Endothelial cell (in vitro differentiated cells): ENCODE results near the gene SPIRE1. TPM values are rescaled to one million over a fixed set of nuclear protein-coding genes. Genes with fewer than 3 reads are reported as not detected.

ENCODE experiments used
- DNase-seq: peaks from one replicate; pipeline ENCODE4 v3.0.0; 2021; ENCODE audit warnings: low spot score
- H3K27ac Mint-ChIP-seq: one replicate; pipeline ENCODE4 v1.8.0; 2021; ENCODE audit warnings: mixed read lengths, inconsistent platforms; ENCODE audit not compliant: unreplicated experiment
- H3K27me3 Mint-ChIP-seq: one replicate; pipeline ENCODE4 v1.8.0; 2021; ENCODE audit warnings: mild to moderate bottlenecking, moderate library complexity, mixed read lengths, inconsistent platforms; ENCODE audit not compliant: unreplicated experiment
- H3K36me3 Mint-ChIP-seq: one replicate; pipeline ENCODE4 v1.8.0; 2021; ENCODE audit warnings: mild to moderate bottlenecking, low read depth, mixed read lengths, inconsistent platforms; ENCODE audit not compliant: unreplicated experiment
- H3K4me1 Mint-ChIP-seq: one replicate; pipeline ENCODE4 v1.8.0; 2021; ENCODE audit warnings: mild to moderate bottlenecking, mixed read lengths, inconsistent platforms; ENCODE audit not compliant: unreplicated experiment
- H3K4me3 Mint-ChIP-seq: one replicate; pipeline ENCODE4 v1.8.0; 2021; ENCODE audit warnings: mild to moderate bottlenecking, mixed read lengths, inconsistent platforms; ENCODE audit not compliant: unreplicated experiment
- H3K9me3 Mint-ChIP-seq: one replicate; pipeline ENCODE4 v1.8.0; 2021; ENCODE audit warnings: mixed read lengths, inconsistent platforms; ENCODE audit not compliant: unreplicated experiment
- total RNA-seq: library from RNA; stranded (reverse); fragmentation: NEBNext Ultra II Directional; extraction: Animal tissue kit (Norgen Biotek cat#: 25700); gene quantifications from one replicate; pipeline ENCODE4 v1.2.1, GENCODE V29; 2021; ENCODE audit not compliant: unreplicated experiment
- TF ChIP-seq, protein P1 (sequence below): fragments of 200-600 bp; sonication (generic); IDR thresholded peaks from one replicate; pipeline ENCODE4 v1.5.0; 2021; ENCODE audit warnings: antibody characterized with exemption; ENCODE audit not compliant: unreplicated experiment

The SPIRE1 gene
- total RNA-seq, 1 donor from 2014 or later, result 31.3 TPM

DNA sequence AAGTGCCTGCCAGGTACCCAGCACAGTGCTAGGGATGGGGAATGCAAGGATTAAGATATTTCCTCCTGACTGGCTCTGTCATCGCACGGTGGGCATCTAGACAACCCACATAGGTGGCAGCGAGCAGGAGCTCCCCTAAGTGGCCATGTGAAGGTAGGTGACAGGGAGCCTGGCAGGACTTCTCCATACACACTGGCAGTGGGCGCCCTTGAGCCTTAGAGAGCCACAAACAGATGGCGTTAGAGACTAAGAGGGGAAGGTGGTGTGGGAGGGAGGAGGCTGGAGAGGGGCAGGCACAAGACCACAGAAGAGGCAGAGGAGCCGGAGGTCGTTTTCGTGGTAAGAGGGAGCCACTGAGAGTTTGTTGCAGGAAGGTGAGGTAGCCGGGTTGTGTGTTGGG lies 235.0 kb downstream of the SPIRE1 start:
- TF ChIP-seq, protein P1, sequence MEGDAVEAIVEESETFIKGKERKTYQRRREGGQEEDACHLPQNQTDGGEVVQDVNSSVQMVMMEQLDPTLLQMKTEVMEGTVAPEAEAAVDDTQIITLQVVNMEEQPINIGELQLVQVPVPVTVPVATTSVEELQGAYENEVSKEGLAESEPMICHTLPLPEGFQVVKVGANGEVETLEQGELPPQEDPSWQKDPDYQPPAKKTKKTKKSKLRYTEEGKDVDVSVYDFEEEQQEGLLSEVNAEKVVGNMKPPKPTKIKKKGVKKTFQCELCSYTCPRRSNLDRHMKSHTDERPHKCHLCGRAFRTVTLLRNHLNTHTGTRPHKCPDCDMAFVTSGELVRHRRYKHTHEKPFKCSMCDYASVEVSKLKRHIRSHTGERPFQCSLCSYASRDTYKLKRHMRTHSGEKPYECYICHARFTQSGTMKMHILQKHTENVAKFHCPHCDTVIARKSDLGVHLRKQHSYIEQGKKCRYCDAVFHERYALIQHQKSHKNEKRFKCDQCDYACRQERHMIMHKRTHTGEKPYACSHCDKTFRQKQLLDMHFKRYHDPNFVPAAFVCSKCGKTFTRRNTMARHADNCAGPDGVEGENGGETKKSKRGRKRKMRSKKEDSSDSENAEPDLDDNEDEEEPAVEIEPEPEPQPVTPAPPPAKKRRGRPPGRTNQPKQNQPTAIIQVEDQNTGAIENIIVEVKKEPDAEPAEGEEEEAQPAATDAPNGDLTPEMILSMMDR, result no peak
- Mint-ChIP-seq H3K9me3 (no peaks in the 10 kb centered on the region), H3K36me3 (peaks cover 5% of the 10 kb centered on the region), H3K4me1 (no peaks in the 10 kb centered on the region), H3K27me3 (peaks cover 9% of the 10 kb centered on the region), H3K27ac (no peak overlapping the region), H3K4me3 (no peak overlapping the region)
- no peak for DNase-seq

DNA sequence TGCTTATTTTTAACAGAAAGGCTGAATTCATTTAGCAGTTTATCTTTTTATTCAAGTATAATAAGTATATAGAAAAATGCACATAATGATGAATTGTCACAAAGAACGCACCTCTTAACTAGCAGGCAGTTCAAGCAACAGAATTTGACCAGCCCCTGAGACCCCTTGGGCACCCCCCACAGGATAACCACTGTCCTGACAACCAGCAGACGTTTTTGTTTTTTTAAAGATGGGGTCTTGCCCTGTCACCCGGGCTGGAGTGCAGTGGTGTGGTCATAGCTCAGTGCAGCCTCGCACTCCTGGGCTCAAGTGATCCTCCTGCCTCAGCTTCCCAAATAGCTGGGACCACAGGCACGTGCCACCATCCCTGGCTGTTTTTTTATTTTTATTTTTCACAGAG lies 236.2 kb downstream of the SPIRE1 start:
- peaks cover 9% of the 10 kb centered on the region for H3K27me3 Mint-ChIP-seq
- no peaks in the 10 kb centered on the region for H3K4me1 Mint-ChIP-seq
- TF ChIP-seq, protein P1, result no peak
- no peak for DNase-seq
- peaks cover 2% of the 10 kb centered on the region for H3K36me3 Mint-ChIP-seq
- no peak overlapping the region for H3K27ac Mint-ChIP-seq
- H3K4me3 Mint-ChIP-seq, result no peak overlapping the region
- no peaks in the 10 kb centered on the region for H3K9me3 Mint-ChIP-seq

DNA sequence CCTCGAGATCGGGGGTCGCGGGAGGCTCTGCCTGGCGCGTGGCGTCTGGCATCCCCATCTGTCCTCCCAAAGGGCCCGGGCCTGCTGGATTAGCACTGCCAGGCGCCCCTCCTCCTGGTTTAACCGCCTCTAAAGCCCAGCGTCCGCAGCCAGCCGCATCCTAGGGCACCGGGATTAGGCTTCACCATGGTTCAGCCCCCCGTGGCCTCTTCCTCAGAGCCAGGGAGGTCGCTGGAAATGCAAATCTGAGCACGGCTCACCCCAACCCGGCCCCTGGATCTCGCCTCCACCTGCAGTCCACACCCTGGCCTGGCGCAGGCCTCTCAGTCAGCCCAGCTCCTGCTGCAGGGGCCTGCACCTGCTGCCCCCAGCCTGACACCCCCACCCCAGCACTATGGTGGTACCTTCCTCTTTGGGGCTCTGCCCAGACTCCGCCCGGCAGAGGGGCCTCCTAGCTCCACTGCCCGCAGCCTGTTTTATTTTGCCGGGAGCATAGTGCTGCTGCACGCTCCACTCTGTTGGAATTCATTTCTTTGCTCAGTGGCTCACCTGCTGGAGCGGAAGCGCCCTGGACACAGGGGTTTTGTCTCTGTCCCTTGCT lies 237.0 kb downstream of the SPIRE1 start:
- H3K4me1 Mint-ChIP-seq, result peaks cover 4% of the 10 kb centered on the region
- peaks cover 9% of the 10 kb centered on the region for H3K27me3 Mint-ChIP-seq
- peaks cover 2% of the 10 kb centered on the region for H3K36me3 Mint-ChIP-seq
- H3K9me3 Mint-ChIP-seq, result no peaks in the 10 kb centered on the region
- H3K4me3 Mint-ChIP-seq, result peak overlapping the region; percentile 81
- H3K27ac Mint-ChIP-seq, result peak overlapping the region; percentile 37
- TF ChIP-seq, protein P1, result no peak
- DNase-seq, result peak; percentile 27

DNA sequence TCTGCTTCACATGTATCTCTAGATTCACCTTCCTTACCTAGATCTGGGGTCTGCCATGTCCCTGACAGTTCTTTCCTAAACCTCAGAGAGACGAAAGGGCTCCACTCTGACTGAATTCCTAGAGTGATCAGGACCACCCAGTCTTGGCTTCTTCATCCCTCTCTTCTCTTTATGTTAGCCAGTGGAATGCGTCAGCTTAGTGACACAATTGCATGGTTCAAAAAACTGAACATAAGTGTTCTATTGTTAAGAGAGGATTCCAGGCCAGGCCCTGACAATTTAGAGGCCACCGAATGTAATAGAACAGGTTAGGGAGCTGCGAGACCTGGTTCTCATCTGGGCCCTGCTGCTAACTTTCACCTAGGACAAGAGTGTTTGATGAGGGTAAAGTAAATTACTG lies 240.2 kb downstream of the SPIRE1 start:
- peaks cover 10% of the 10 kb centered on the region for H3K4me1 Mint-ChIP-seq
- no peaks in the 10 kb centered on the region for H3K36me3 Mint-ChIP-seq
- TF ChIP-seq, protein P1, result no peak
- peaks cover 9% of the 10 kb centered on the region for H3K27me3 Mint-ChIP-seq
- no peak for DNase-seq
- no peak overlapping the region for H3K4me3 Mint-ChIP-seq
- no peak overlapping the region for H3K27ac Mint-ChIP-seq
- no peaks in the 10 kb centered on the region for H3K9me3 Mint-ChIP-seq

DNA sequence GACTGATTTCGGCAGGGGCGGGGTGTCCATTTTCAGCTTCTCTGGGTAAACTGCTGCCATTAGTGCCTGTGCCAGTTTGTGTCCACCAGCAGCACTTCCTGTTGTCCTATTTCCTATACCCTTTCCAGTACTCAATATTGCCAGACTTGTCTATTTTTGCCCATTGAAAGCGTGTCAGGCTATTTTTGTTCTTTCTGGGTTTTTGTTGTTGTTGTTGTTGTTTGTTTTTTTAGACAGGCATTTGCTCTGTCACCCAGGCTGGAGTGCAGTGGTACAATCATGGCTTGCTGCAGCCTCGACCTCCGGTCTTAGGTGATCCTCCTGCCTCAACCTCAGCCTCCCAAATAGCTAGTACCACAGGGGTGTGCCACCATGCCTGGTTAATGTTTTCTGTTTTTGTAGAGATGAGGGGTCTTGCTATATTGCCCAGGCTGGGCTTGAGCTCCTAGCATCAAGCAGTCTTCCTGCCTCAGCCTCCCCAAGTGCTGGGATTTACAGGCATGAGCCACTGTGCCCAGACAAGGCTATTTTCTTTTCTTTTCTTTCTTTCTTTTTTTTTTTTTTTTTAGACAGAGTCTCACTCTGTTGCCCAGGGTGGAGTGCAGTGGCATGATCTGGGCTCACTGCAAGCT lies 241.7 kb downstream of the SPIRE1 start:
- Mint-ChIP-seq H3K27ac (no peak overlapping the region), H3K27me3 (peaks cover 6% of the 10 kb centered on the region), H3K36me3 (no peaks in the 10 kb centered on the region), H3K9me3 (no peaks in the 10 kb centered on the region), H3K4me3 (no peak overlapping the region), H3K4me1 (peaks cover 10% of the 10 kb centered on the region)
- TF ChIP-seq, protein P1, result no peak
- DNase-seq, result no peak
